HG02798 (cell line): Measurements from ENCODE around the gene ZNF670.
"Not testable (repeated sequence)": the region's sequence is repeated elsewhere in the genome, so short reads cannot be mapped to it uniquely, and the experiment has no call there.

ENCODE experiments used
- ATAC-seq: cut with Tn5 transposase; IDR thresholded peaks from one replicate; pipeline ENCODE4 v1.9.1; 2021; ENCODE audit warnings: mild to moderate bottlenecking; ENCODE audit not compliant: unreplicated experiment, poor library complexity

Gene ZNF670

GRCh38 chr1:247054992-247055415 is 23.6 kb downstream of the ZNF670 start:
- no peak for ATAC-seq

DNA sequence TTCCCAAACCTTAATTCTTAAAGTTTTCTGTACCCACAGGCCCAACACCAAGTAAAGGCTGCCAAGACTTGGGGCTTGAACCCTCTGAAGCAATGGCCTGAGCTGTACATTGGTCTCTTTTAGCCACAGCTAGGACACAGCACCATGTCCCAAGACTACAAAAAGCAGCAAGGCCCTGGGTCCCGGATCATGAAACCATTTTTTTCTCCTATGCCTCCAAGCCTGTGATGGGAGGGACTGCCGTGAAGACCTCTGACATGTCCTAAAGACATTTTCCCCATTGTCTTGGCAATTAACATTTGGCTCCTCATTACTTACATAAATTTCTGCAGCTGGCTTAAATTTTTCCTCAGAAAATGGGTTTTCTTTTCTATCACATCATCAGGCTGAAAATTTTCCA is 30.9 kb downstream of the ZNF670 start:
- no peak for ATAC-seq

GRCh38 chr1:247047260-247047659 is 31.4 kb downstream of the ZNF670 start:
- ATAC-seq = no peak

DNA sequence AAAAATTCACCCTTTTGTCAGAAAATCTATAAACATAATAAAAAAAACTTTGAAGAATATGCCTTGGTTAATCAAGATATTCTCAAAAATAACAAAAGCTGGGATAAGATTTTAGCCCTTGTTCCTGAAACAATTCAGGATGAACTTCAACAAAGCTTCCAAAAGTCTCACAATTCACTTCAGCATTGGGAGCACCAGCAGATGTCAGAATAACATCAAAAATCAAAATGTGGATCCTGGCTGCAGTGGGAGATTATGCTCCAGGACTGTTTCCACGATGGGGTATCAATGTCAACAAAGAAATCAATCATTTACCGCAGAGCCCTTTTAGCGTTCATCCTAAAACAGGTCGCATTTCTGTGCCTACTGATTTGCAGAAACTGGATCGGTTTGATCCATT is 35.2 kb downstream of the ZNF670 start:
- no peak for ATAC-seq

DNA sequence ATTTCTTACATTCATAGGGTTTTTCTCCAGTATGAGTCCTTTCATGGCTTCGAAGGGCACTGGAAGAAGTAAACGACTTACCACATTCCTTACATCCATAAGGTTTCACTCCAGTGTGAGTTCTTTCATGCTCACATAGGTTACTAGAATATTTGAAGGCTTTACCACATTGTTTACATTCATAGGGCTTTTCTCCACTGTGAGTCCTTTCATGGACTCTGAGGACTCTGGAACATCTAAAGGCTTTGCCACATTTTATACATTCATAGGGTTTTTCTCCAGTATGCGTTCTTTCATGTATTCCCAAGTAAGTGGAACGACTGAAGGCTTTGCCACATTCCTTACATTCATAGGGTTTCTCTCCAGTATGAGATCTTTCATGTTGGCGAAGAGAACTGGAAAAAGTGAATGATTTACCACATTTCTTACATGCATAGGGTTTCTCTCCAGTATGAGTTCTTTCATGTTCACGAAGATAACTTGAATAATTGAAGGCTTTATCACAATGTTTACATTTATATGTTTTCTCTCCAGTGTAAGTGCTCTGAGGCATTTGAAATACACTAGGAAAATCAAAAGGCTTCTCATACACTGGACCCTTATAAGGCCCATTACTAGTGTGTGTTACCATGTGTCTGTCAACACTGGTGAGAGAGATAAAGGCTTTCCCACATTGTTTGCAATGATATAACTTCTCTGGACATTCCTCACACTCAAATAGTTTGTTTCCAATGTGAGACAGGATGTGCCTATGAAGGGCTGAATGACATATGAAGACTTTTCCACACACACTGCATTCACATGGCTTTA is 40.9 kb downstream of the ZNF670 start:
- no peak for ATAC-seq

GRCh38 chr1:247032306-247032705 is 46.3 kb downstream of the ZNF670 start:
- ATAC-seq = not testable (repeated sequence)
